CD14-positive monocyte (primary cell): Measurements from ENCODE around the gene ST3GAL3. TPM values are rescaled to one million over a fixed set of nuclear protein-coding genes. Genes with fewer than 3 reads are reported as not detected.

Experiments used
- DNase-seq, 3 donors: peaks; one replicate each; pipeline ENCODE4 v3.0.0-alpha.2; 2011 to 2022
- H2AFZ ChIP-seq: 2 replicates; pipeline ENCODE4 v1.6.0; 2012; ENCODE audit warnings: mild to moderate bottlenecking, low read depth, low read length, inconsistent platforms; ENCODE audit not compliant: insufficient read depth, poor library complexity, severe bottlenecking
- H3K27ac ChIP-seq, 2 donors: 1 replicate in 1 of 2; 2 replicates in 1 of 2; pipeline ENCODE4 v1.5.1; 2012 to 2013; ENCODE audit warnings: low read length in 2 of 2, control low read depth in 1 of 2, inconsistent platforms in 1 of 2, low read depth in 1 of 2, mild to moderate bottlenecking in 1 of 2
- H3K27me3 ChIP-seq, 2 donors: one replicate each; pipeline versions ENCODE4 v1.6.0 to v1.6.1; 2011 to 2013; ENCODE audit warnings: low read length in 2 of 2; ENCODE audit not compliant: control insufficient read depth in 2 of 2, insufficient read depth in 2 of 2
- H3K36me3 ChIP-seq, 2 donors: replicated peaks in 1 of 2; 1 replicate in 1 of 2; 2 replicates in 1 of 2; pipeline versions ENCODE4 v1.5.1 to v1.6.1; 2012 to 2013; ENCODE audit warnings: low read length in 2 of 2, control low read depth in 1 of 2, inconsistent platforms in 1 of 2, mild to moderate bottlenecking in 1 of 2; ENCODE audit not compliant: insufficient read depth in 2 of 2, control insufficient read depth in 1 of 2
- H3K4me1 ChIP-seq, 2 donors: 1 replicate in 1 of 2; 2 replicates in 1 of 2; pipeline versions ENCODE4 v1.5.1 to v1.6.1; 2012 to 2013; ENCODE audit warnings: low read length in 2 of 2, control low read depth in 1 of 2, inconsistent platforms in 1 of 2, mild to moderate bottlenecking in 1 of 2, moderate library complexity in 1 of 2; ENCODE audit not compliant: insufficient read depth in 2 of 2, control insufficient read depth in 1 of 2
- H3K4me2 ChIP-seq: replicated peaks from 2 replicates; pipeline ENCODE3; 2012; ENCODE audit warnings: low read length, moderate library complexity, mild to moderate bottlenecking; ENCODE audit not compliant: poor library complexity, severe bottlenecking; ENCODE audit errors: extremely low read depth
- H3K4me3 ChIP-seq, 3 experiments: fragments of 200-600 bp in 1 of 3; sonication (generic) in 1 of 3; replicated peaks in 1 of 3; 1 replicate in 2 of 3; 2 replicates in 1 of 3; pipeline ENCODE4 v1.5.1; 2011 to 2013; ENCODE audit warnings: low read length in 3 of 3, mild to moderate bottlenecking in 3 of 3, control low read depth in 2 of 3, low read depth in 2 of 3, inconsistent platforms in 1 of 3, moderate library complexity in 1 of 3
- H3K79me2 ChIP-seq: 2 replicates; pipeline ENCODE4 v1.6.0; 2012; ENCODE audit warnings: mild to moderate bottlenecking, control low read depth, inconsistent platforms, low read length, moderate library complexity; ENCODE audit not compliant: insufficient read depth
- H3K9ac ChIP-seq: 2 replicates; pipeline ENCODE4 v1.6.0; 2017; ENCODE audit warnings: low read length, mild to moderate bottlenecking; ENCODE audit not compliant: insufficient read depth, poor library complexity, severe bottlenecking
- H3K9me3 ChIP-seq, 2 donors: replicated peaks in 1 of 2; 1 replicate in 1 of 2; 2 replicates in 1 of 2; pipeline versions ENCODE4 v1.5.1 to v1.6.1; 2012 to 2013; ENCODE audit warnings: low read length in 2 of 2, control low read depth in 1 of 2; ENCODE audit not compliant: control insufficient read depth in 1 of 2, insufficient read depth in 1 of 2
- H4K20me1 ChIP-seq: 2 replicates; pipeline ENCODE4 v1.6.0; 2012; ENCODE audit warnings: mild to moderate bottlenecking, low read length, control low read depth, moderate library complexity; ENCODE audit not compliant: insufficient read depth
- H3K27ac Mint-ChIP-seq, 7 donors: one replicate each; pipeline ENCODE4 v1.8.0; 2020; ENCODE audit warnings: mild to moderate bottlenecking in 7 of 7, mixed read lengths in 7 of 7, moderate library complexity in 6 of 7, inconsistent platforms in 2 of 7
- H3K27me3 Mint-ChIP-seq, 3 donors: one replicate each; pipeline ENCODE4 v1.8.0; 2021 to 2022; ENCODE audit warnings: low read depth in 3 of 3, mild to moderate bottlenecking in 3 of 3, mixed read lengths in 3 of 3, moderate library complexity in 3 of 3, inconsistent platforms in 1 of 3
- H3K36me3 Mint-ChIP-seq, 2 donors: one replicate each; pipeline ENCODE4 v1.8.0; 2020; ENCODE audit warnings: mixed read lengths in 2 of 2, inconsistent platforms in 1 of 2, mild to moderate bottlenecking in 1 of 2
- H3K4me1 Mint-ChIP-seq: one replicate; pipeline ENCODE4 v1.8.0; 2020; ENCODE audit warnings: mild to moderate bottlenecking, mixed read lengths
- H3K4me3 Mint-ChIP-seq, 2 donors: one replicate each; pipeline ENCODE4 v1.8.0; 2020; ENCODE audit warnings: mild to moderate bottlenecking in 2 of 2, mixed read lengths in 2 of 2, moderate library complexity in 1 of 2
- H3K9me3 Mint-ChIP-seq, 7 donors: one replicate each; pipeline ENCODE4 v1.8.0; 2020 to 2022; ENCODE audit warnings: mixed read lengths in 7 of 7, mild to moderate bottlenecking in 6 of 7, moderate library complexity in 6 of 7, inconsistent platforms in 2 of 7
- CTCF ChIP-seq: fragments of 200-600 bp; IDR thresholded peaks from one replicate; pipeline ENCODE4 v1.8.0; 2022; ENCODE audit warnings: antibody characterized with exemption, mild to moderate bottlenecking
- WGBS: methylation state at CpG from one replicate; pipeline ENCODE4 v1.1.5; 2013; ENCODE audit warnings: missing lambda C conversion rate; ENCODE audit not compliant: insufficient coverage; 5-methylcytosine and 5-hydroxymethylcytosine counted together
- intact Hi-C, 2 donors: fragments of 100-400 bp; cut with micrococcal nuclease; formaldehyde crosslinking; loops; one replicate each; pipeline versions ENCODE4 v1.15.0 to v1.15.1; 2023
- polyA plus RNA-seq, 3 donors: library from polyadenylated mRNA; depleted of rRNA in 1 of 3; unstranded in 2 of 3; stranded (reverse) in 1 of 3; fragments of 300-500 nt in 2 of 3; fragments of >200 nt in 1 of 3; fragmentation: Illumina TruSeq in 2 of 3; gene quantifications; 1 replicate in 2 of 3; 2 replicates in 1 of 3; pipeline ENCODE4 v1.2.3, GENCODE V29; 2012 to 2021

Gene ST3GAL3
- polyA plus RNA-seq, 3 donors: 1.6 to 4.5 (median 2.1) TPM

- H3K4me3 ChIP-seq: no peak overlapping the region
- Mint-ChIP-seq H3K4me1 (peaks cover 2% of the 10 kb centered on the region), H3K36me3 (peaks cover 0 to 9% of the 10 kb centered on the region in 2 donors), H3K27me3 (peaks cover 0 to under 1% (median 0%) of the 10 kb centered on the region in 3 donors), H3K27ac (no peak overlapping the region), H3K9me3 (no peaks in the 10 kb centered on the region), H3K4me3 (no peak overlapping the region)
- H3K4me2 ChIP-seq: no peak overlapping the region
- peaks cover 0 to 6% of the 10 kb centered on the region in 2 donors for H3K36me3 ChIP-seq
- no peaks in the 10 kb centered on the region for H4K20me1 ChIP-seq
- peaks cover 11% of the 10 kb centered on the region for H3K79me2 ChIP-seq
- TF ChIP-seq CTCF: no peak
- H3K4me1 ChIP-seq: no peaks in the 10 kb centered on the region
- H3K27me3 ChIP-seq: no peaks in the 10 kb centered on the region
- H3K9ac ChIP-seq: no peak overlapping the region
- intact Hi-C loops: no loop called here
- no peak overlapping the region for H2AFZ ChIP-seq
- no peak overlapping the region for H3K27ac ChIP-seq
- DNase-seq: no peak
- whole genome bisulfite sequencing: no CpG with 5 or more reads among the region's 2 CpGs
- no peaks in the 10 kb centered on the region for H3K9me3 ChIP-seq
Observed at GRCh38 chr1:43722810-43723209, 15.5 kb downstream of the ST3GAL3 start.

DNA sequence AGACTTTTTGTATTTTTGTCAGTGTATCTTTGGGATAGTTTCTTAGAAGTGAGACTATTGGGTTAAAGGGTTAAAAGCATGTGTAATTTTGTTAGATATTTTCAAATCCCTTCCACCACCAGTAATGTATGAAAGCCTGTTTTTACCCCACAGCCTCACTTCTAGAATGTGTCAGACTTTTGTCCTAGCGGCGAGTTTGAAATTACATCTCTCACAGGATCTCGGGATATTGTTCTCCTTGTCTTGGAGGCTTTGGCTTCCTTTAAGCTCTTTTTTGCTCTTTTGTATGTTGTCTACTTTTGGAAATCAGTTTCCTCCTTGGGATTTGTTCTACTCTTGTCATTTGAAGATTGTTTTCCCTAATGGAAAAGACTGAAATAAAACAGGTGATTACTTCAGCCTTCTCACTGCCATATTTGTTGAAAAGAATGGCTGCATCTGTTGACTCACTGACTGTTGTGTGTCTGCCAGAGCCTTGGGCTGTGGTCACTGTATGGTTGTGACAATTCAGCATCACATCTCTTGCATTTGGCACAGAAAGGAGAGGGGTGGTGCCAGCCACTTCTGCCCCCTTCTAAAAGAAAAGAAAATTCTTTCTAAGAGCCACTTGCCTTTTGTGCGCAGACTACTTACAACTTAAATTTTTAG lies 22.6 kb downstream of the ST3GAL3 start:
- Histone ChIP-seq H3K27ac (no peak overlapping the region), H3K27me3 (no peaks in the 10 kb centered on the region), H3K9ac (no peak overlapping the region), H3K79me2 (peaks cover 6% of the 10 kb centered on the region), H3K4me1 (no peaks in the 10 kb centered on the region), H3K36me3 (no peaks in the 10 kb centered on the region), H3K4me2 (no peak overlapping the region), H2AFZ (no peak overlapping the region), H3K4me3 (no peak overlapping the region), H4K20me1 (no peaks in the 10 kb centered on the region), H3K9me3 (no peaks in the 10 kb centered on the region)
- no peak overlapping the region for H3K27ac Mint-ChIP-seq
- no CpG with 5 or more reads among the region's 4 CpGs for WGBS
- DNase-seq: no peak
- TF ChIP-seq CTCF: no peak
- intact Hi-C loops: no loop called here
- no peaks in the 10 kb centered on the region for H3K4me1 Mint-ChIP-seq
- no peak overlapping the region for H3K4me3 Mint-ChIP-seq
- H3K9me3 Mint-ChIP-seq: no peaks in the 10 kb centered on the region
- H3K27me3 Mint-ChIP-seq: peaks cover 0 to 2% (median 0%) of the 10 kb centered on the region in 3 donors
- H3K36me3 Mint-ChIP-seq: peaks cover 9 to 15% of the 10 kb centered on the region in 2 donors
